Vagina (tissue), 2 donors: ENCODE results near the gene CALHM4.

Source experiments
- POLR2AphosphoS5 ChIP-seq, 2 donors: sonication (generic); formaldehyde crosslinking; IDR thresholded peaks; one replicate each; pipeline ENCODE4 v1.9.0; 2017; ENCODE audit warnings: antibody characterized with exemption in 2 of 2, mild to moderate bottlenecking in 2 of 2, low read depth in 1 of 2; ENCODE audit not compliant: insufficient read depth in 1 of 2
- TF ChIP-seq, protein P1 (sequence below), 3 experiments: fragments of 450-650 bp in 2 of 3; fragments of 200-600 bp in 1 of 3; sonication (generic) in 1 of 3; IDR thresholded peaks; one replicate each; pipeline ENCODE4 v1.5.1; 2017 to 2019; ENCODE audit warnings: antibody characterized with exemption in 3 of 3, mild to moderate bottlenecking in 2 of 3, moderate library complexity in 2 of 3

DNA sequence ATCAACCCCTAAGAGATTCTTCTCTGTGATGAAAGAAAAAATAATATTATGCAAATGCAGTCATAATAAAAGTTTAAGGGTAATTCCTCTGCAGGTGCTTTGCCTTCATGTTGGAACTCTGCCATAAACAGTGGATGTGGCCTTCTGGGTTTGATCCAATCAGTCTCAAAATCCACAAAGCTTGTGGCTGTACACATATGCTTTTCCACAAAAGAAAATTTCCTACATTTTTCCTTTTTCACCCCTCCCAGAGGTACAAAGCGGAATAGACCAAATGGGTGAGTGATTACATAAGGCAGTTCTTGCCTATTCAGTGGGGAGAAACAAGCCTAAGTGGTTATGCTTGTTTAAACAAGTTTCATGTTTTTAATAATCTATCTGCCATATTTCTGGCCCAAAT is 25.4 kb upstream of the CALHM4 start:
- TF ChIP-seq, protein P1, sequence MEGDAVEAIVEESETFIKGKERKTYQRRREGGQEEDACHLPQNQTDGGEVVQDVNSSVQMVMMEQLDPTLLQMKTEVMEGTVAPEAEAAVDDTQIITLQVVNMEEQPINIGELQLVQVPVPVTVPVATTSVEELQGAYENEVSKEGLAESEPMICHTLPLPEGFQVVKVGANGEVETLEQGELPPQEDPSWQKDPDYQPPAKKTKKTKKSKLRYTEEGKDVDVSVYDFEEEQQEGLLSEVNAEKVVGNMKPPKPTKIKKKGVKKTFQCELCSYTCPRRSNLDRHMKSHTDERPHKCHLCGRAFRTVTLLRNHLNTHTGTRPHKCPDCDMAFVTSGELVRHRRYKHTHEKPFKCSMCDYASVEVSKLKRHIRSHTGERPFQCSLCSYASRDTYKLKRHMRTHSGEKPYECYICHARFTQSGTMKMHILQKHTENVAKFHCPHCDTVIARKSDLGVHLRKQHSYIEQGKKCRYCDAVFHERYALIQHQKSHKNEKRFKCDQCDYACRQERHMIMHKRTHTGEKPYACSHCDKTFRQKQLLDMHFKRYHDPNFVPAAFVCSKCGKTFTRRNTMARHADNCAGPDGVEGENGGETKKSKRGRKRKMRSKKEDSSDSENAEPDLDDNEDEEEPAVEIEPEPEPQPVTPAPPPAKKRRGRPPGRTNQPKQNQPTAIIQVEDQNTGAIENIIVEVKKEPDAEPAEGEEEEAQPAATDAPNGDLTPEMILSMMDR (IDR thresholded peaks at IDR 0.05) = no peak
- TF ChIP-seq POLR2AphosphoS5 (IDR thresholded peaks at IDR 0.05; ENCODE audit: insufficient read depth in 1 of 2, low read depth in 1 of 2) = no peak
